Peyer's patch (tissue), 4 donors: ENCODE data around the gene ADH6.
"Not testable (repeated sequence)": the region's sequence is repeated elsewhere in the genome, so short reads cannot be mapped to it uniquely, and the experiment has no call there.

ENCODE experiments used
- POLR2A ChIP-seq, 2 donors: fragments of 450-650 bp; IDR thresholded peaks; one replicate each; pipeline ENCODE4 v1.5.1; 2017; ENCODE audit warnings: antibody characterized with exemption in 2 of 2, mild to moderate bottlenecking in 2 of 2, moderate library complexity in 2 of 2
- TF ChIP-seq, protein P1 (sequence below), 6 experiments: fragments of 450-650 bp in 4 of 6; fragments of 200-600 bp in 2 of 6; sonication (generic) in 1 of 6; IDR thresholded peaks; one replicate each; pipeline ENCODE4 v1.5.1; 2017 to 2019; ENCODE audit warnings: antibody characterized with exemption in 6 of 6, mild to moderate bottlenecking in 3 of 6, moderate library complexity in 1 of 6

DNA sequence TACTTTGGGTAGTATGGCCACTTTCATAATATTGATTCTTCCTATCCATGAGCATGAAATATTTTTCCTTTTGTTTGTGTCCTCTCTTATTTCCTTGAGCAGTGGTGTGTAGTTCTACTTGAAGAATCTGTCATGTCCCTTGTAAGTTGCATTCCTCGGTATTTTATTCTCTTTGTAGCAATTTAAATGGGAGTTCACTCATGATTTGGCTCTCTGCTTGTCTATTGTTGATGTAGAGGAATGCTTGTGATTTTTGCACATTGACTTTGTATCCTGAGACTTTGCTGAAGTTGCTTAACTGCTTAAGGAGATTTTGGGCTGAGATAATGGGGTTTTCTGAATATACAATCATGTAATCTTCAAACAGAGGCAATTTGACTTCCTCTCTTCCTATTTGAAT lies 9.7 kb upstream of the ADH6 start:
- not testable (repeated sequence) for TF ChIP-seq POLR2A (IDR thresholded peaks at IDR 0.05)
- TF ChIP-seq, protein P1, sequence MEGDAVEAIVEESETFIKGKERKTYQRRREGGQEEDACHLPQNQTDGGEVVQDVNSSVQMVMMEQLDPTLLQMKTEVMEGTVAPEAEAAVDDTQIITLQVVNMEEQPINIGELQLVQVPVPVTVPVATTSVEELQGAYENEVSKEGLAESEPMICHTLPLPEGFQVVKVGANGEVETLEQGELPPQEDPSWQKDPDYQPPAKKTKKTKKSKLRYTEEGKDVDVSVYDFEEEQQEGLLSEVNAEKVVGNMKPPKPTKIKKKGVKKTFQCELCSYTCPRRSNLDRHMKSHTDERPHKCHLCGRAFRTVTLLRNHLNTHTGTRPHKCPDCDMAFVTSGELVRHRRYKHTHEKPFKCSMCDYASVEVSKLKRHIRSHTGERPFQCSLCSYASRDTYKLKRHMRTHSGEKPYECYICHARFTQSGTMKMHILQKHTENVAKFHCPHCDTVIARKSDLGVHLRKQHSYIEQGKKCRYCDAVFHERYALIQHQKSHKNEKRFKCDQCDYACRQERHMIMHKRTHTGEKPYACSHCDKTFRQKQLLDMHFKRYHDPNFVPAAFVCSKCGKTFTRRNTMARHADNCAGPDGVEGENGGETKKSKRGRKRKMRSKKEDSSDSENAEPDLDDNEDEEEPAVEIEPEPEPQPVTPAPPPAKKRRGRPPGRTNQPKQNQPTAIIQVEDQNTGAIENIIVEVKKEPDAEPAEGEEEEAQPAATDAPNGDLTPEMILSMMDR (IDR thresholded peaks at IDR 0.05): not testable (repeated sequence)
